Liver (tissue), 3 donors: ENCODE results near the gene ARPC4.

ENCODE experiments used
- CTCF ChIP-seq: fragments of 150-350 bp; IDR thresholded peaks from 2 replicates; pipeline ENCODE4 v1.5.1; 2017; ENCODE audit warnings: improper control_type of control experiment, low read depth, low read length; ENCODE audit not compliant: missing input control
- EGR1 ChIP-seq, 2 donors: IDR thresholded peaks; 2 replicates each; pipeline ENCODE4 v1.6.1; 2016 to 2018; ENCODE audit warnings: antibody characterized with exemption in 2 of 2, low read depth in 2 of 2
- FOXA1 ChIP-seq: IDR thresholded peaks from 2 replicates; pipeline ENCODE4 v1.6.1; 2016; ENCODE audit warnings: antibody characterized with exemption
- GABPA ChIP-seq, 2 donors: IDR thresholded peaks in 1 of 2; conservative IDR thresholded peaks in 1 of 2; 2 replicates each; pipeline ENCODE4 v1.6.1; 2016; ENCODE audit warnings: antibody characterized with exemption in 2 of 2, mild to moderate bottlenecking in 1 of 2, moderate library complexity in 1 of 2
- MAX ChIP-seq: IDR thresholded peaks from 2 replicates; pipeline ENCODE4 v1.6.1; 2016; ENCODE audit warnings: antibody characterized with exemption
- NR2F2 ChIP-seq: IDR thresholded peaks from 2 replicates; pipeline ENCODE4 v1.6.1; 2016; ENCODE audit warnings: antibody characterized with exemption
- RAD21 ChIP-seq, 2 donors: IDR thresholded peaks; 2 replicates each; pipeline ENCODE4 v1.6.1; 2016; ENCODE audit warnings: antibody characterized with exemption in 2 of 2, mild to moderate bottlenecking in 2 of 2
- REST ChIP-seq: IDR thresholded peaks from 2 replicates; pipeline ENCODE4 v1.6.1; 2016; ENCODE audit warnings: antibody characterized with exemption, mild to moderate bottlenecking
- SP1 ChIP-seq: IDR thresholded peaks from 2 replicates; pipeline ENCODE4 v1.6.1; 2018; ENCODE audit warnings: antibody characterized with exemption, mild to moderate bottlenecking
- YY1 ChIP-seq: IDR thresholded peaks from 2 replicates; pipeline ENCODE4 v1.6.1; 2016; ENCODE audit warnings: antibody characterized with exemption, mild to moderate bottlenecking
- donor health status: healthy.
- donor health status: healthy.

GRCh38 chr3:9748031-9748430 lies 44.9 kb upstream of the ARPC4 start:
- TF ChIP-seq NR2F2 = no peak
- TF ChIP-seq CTCF = no peak
- no peak for TF ChIP-seq EGR1 (IDR thresholded peaks at IDR 0.05; ENCODE audit: low read depth in 2 of 2)
- TF ChIP-seq GABPA (IDR thresholded peaks at IDR 0.05 in 1 of 2, conservative IDR thresholded peaks at IDR 0.05 in 1 of 2) = no peak
- TF ChIP-seq FOXA1 = no peak
- TF ChIP-seq RAD21 (IDR thresholded peaks at IDR 0.05) = no peak
- TF ChIP-seq YY1 = no peak
- no peak for TF ChIP-seq MAX
- TF ChIP-seq SP1 = no peak
- TF ChIP-seq REST = no peak
